Peyer's patch (tissue), 4 donors: ENCODE results near the gene HNRNPL.

Experiments used
- POLR2A ChIP-seq, 2 donors: fragments of 450-650 bp; IDR thresholded peaks; one replicate each; pipeline ENCODE4 v1.5.1; 2017; ENCODE audit warnings: antibody characterized with exemption in 2 of 2, mild to moderate bottlenecking in 2 of 2, moderate library complexity in 2 of 2
- TF ChIP-seq, protein P1 (sequence below), 6 experiments: fragments of 450-650 bp in 4 of 6; fragments of 200-600 bp in 2 of 6; sonication (generic) in 1 of 6; IDR thresholded peaks; one replicate each; pipeline ENCODE4 v1.5.1; 2017 to 2019; ENCODE audit warnings: antibody characterized with exemption in 6 of 6, mild to moderate bottlenecking in 3 of 6, moderate library complexity in 1 of 6

DNA sequence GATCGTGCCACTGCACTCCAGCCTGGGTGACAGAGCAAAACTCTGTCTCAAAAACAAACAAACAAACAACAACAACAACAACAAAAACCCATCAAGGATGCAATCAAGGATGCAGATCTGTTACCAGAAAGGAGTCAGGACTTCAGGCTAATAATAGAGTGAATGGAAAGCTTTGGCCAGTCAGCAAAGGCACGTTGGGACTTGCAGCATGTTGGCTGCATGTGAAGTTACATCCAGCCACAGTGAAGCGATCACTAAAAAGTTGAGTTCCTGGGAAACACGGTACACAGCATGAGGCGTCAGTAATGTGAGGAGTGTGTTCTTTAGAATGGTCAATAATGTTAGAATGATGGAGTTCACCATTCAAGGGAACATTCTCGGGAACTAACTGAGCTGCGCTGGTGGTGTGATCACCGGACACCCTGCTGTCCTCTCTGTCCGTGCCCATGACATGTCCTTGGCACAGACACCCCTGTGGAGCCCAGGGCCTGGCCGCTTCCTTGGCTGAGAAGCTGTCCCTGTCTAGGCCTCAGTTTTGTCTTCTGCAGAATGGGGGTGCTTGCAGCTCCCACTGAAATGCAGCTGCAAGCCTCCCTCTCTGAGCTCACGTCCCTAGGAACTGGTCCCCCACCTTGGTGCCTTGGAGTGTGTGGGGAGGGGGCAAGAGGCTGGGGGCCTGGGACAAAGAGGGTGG lies 63.1 kb downstream of the HNRNPL start:
- TF ChIP-seq, protein P1, sequence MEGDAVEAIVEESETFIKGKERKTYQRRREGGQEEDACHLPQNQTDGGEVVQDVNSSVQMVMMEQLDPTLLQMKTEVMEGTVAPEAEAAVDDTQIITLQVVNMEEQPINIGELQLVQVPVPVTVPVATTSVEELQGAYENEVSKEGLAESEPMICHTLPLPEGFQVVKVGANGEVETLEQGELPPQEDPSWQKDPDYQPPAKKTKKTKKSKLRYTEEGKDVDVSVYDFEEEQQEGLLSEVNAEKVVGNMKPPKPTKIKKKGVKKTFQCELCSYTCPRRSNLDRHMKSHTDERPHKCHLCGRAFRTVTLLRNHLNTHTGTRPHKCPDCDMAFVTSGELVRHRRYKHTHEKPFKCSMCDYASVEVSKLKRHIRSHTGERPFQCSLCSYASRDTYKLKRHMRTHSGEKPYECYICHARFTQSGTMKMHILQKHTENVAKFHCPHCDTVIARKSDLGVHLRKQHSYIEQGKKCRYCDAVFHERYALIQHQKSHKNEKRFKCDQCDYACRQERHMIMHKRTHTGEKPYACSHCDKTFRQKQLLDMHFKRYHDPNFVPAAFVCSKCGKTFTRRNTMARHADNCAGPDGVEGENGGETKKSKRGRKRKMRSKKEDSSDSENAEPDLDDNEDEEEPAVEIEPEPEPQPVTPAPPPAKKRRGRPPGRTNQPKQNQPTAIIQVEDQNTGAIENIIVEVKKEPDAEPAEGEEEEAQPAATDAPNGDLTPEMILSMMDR (IDR thresholded peaks at IDR 0.05) = no peak
- no peak for TF ChIP-seq POLR2A (IDR thresholded peaks at IDR 0.05)
